Parathyroid adenoma (tissue), 2 donors: ENCODE results near the gene VPS13C.

Experiments used
- H2AFZ ChIP-seq: fragments of 300-600 bp; sonication (generic); one replicate; pipeline ENCODE4 v1.7.0; 2017; ENCODE audit warnings: antibody characterized with exemption, mild to moderate bottlenecking
- H3K27ac ChIP-seq: fragments of 300-600 bp; sonication (generic); one replicate; pipeline ENCODE4 v1.7.0; 2017
- H3K27me3 ChIP-seq: fragments of 300-600 bp; sonication (generic); one replicate; pipeline ENCODE4 v1.7.0; 2017; ENCODE audit warnings: low read length; ENCODE audit not compliant: control insufficient read depth, insufficient read depth
- H3K36me3 ChIP-seq: fragments of 300-600 bp; sonication (generic); one replicate; pipeline ENCODE4 v1.7.0; 2017; ENCODE audit warnings: low read length; ENCODE audit not compliant: control insufficient read depth, insufficient read depth
- H3K4me1 ChIP-seq: fragments of 300-600 bp; sonication (generic); one replicate; pipeline ENCODE4 v1.7.0; 2017; ENCODE audit warnings: control low read depth
- H3K4me2 ChIP-seq: fragments of 300-600 bp; sonication (generic); one replicate; pipeline ENCODE4 v1.7.0; 2017; ENCODE audit warnings: low read length
- H3K4me3 ChIP-seq: fragments of 300-600 bp; sonication (generic); one replicate; pipeline ENCODE4 v1.7.0; 2017; ENCODE audit warnings: low read depth, low read length
- H3K79me2 ChIP-seq: fragments of 300-600 bp; sonication (generic); one replicate; pipeline ENCODE4 v1.7.0; 2017; ENCODE audit warnings: control low read depth
- H3K9ac ChIP-seq: fragments of 300-600 bp; sonication (generic); one replicate; pipeline ENCODE4 v1.7.0; 2017; ENCODE audit warnings: mild to moderate bottlenecking
- H3K9me3 ChIP-seq: fragments of 300-600 bp; sonication (generic); one replicate; pipeline ENCODE4 v1.7.0; 2017; ENCODE audit warnings: low read length; ENCODE audit not compliant: control insufficient read depth
- CTCF ChIP-seq: fragments of 300-600 bp; sonication (generic); IDR thresholded peaks from one replicate; pipeline ENCODE4 v1.7.0; 2017; ENCODE audit warnings: antibody characterized with exemption, mild to moderate bottlenecking
- donor health status: primary hyperparathyroidism.

The VPS13C gene

GRCh38 chr15:61974759-61975158 is 85.5 kb downstream of the VPS13C start:
- Histone ChIP-seq H2AFZ (no peak overlapping the region), H3K4me2 (no peak overlapping the region), H3K27ac (no peak overlapping the region), H3K79me2 (no peaks in the 10 kb centered on the region), H3K36me3 (no peaks in the 10 kb centered on the region), H3K4me3 (no peak overlapping the region), H3K4me1 (no peaks in the 10 kb centered on the region), H3K9ac (no peak overlapping the region), H3K27me3 (no peaks in the 10 kb centered on the region), H3K9me3 (no peaks in the 10 kb centered on the region)
- TF ChIP-seq CTCF: no peak

GRCh38 chr15:61974118-61974517 is 86.1 kb downstream of the VPS13C start:
- Histone ChIP-seq H3K9me3 (no peaks in the 10 kb centered on the region), H3K4me3 (no peak overlapping the region), H3K36me3 (no peaks in the 10 kb centered on the region), H3K79me2 (no peaks in the 10 kb centered on the region), H3K4me1 (no peaks in the 10 kb centered on the region), H3K4me2 (no peak overlapping the region), H3K27ac (no peak overlapping the region), H3K9ac (no peak overlapping the region), H2AFZ (no peak overlapping the region), H3K27me3 (no peaks in the 10 kb centered on the region)
- TF ChIP-seq CTCF: no peak

- Histone ChIP-seq H3K4me1 (no peaks in the 10 kb centered on the region), H3K36me3 (no peaks in the 10 kb centered on the region), H3K79me2 (no peaks in the 10 kb centered on the region), H3K27ac (no peak overlapping the region), H3K4me3 (no peak overlapping the region), H3K9me3 (no peaks in the 10 kb centered on the region), H3K9ac (no peak overlapping the region), H3K27me3 (no peaks in the 10 kb centered on the region), H2AFZ (no peak overlapping the region), H3K4me2 (no peak overlapping the region)
- no peak for TF ChIP-seq CTCF
Measured at GRCh38 chr15:61951949-61952348, 108.3 kb downstream of the VPS13C start.

GRCh38 chr15:61946778-61947177 is 113.5 kb downstream of the VPS13C start:
- no peaks in the 10 kb centered on the region for H3K36me3 ChIP-seq

More at GRCh38 chr15:61946778-61947177, 113.5 kb downstream of the VPS13C start:
- TF ChIP-seq CTCF: no peak
- Histone ChIP-seq H3K4me2 (no peak overlapping the region), H3K27ac (no peak overlapping the region), H3K9ac (no peak overlapping the region), H3K27me3 (no peaks in the 10 kb centered on the region), H3K4me3 (no peak overlapping the region), H2AFZ (no peak overlapping the region), H3K9me3 (no peaks in the 10 kb centered on the region), H3K4me1 (no peaks in the 10 kb centered on the region), H3K79me2 (no peaks in the 10 kb centered on the region)
